Measurements from ENCODE around the gene ZBTB20.

GRCh38 chr3:114437897-114438296 is 709.2 kb downstream of the ZBTB20 start:
- no peak for TF ChIP-seq POLR2A (IDR thresholded peaks at IDR 0.05)
- TF ChIP-seq CTCF (IDR thresholded peaks at IDR 0.05), result no peak

Measured in right lobe of liver (tissue), 4 donors.